AML-193 (cell line): Measurements from ENCODE around the gene KCND2.

ENCODE experiments used
- DNase-seq, 2 experiments: peaks; one replicate each; lab custom pipeline; 2025; lab: John Stamatoyannopoulos, UW

Gene KCND2

GRCh38 chr7:120311028-120311788 lies 38.2 kb downstream of the KCND2 start:
- DNase-seq, result no peak

GRCh38 chr7:120320218-120320961 lies 47.4 kb downstream of the KCND2 start:
- DNase-seq, result no peak

GRCh38 chr7:120327054-120327453 lies 54.1 kb downstream of the KCND2 start:
- DNase-seq, result no peak

GRCh38 chr7:120332433-120332832 lies 59.5 kb downstream of the KCND2 start:
- DNase-seq, result no peak

GRCh38 chr7:120334475-120334874 lies 61.5 kb downstream of the KCND2 start:
- no peak for DNase-seq

GRCh38 chr7:120337308-120337907 lies 64.4 kb downstream of the KCND2 start:
- peak in 1 of 2 experiments; percentile 23 for DNase-seq

GRCh38 chr7:120344276-120344675 lies 71.3 kb downstream of the KCND2 start:
- DNase-seq, result no peak

GRCh38 chr7:120353171-120353570 lies 80.2 kb downstream of the KCND2 start:
- no peak for DNase-seq

- no peak for DNase-seq
Observed at GRCh38 chr7:120360918-120361317, 87.9 kb downstream of the KCND2 start.

GRCh38 chr7:120363414-120363813 lies 90.4 kb downstream of the KCND2 start:
- DNase-seq, result no peak

GRCh38 chr7:120370954-120371353 lies 98.0 kb downstream of the KCND2 start:
- peak in 1 of 2 experiments; percentile 1 for DNase-seq

- no peak for DNase-seq
Observed at GRCh38 chr7:120373174-120373573, 100.2 kb downstream of the KCND2 start.

GRCh38 chr7:120394595-120394994 lies 121.6 kb downstream of the KCND2 start:
- DNase-seq, result no peak

- DNase-seq, result no peak
Observed at GRCh38 chr7:120395526-120396019, 122.6 kb downstream of the KCND2 start.

GRCh38 chr7:120398284-120399000 lies 125.5 kb downstream of the KCND2 start:
- no peak for DNase-seq

- DNase-seq, result no peak
Observed at GRCh38 chr7:120400806-120401455, 128.0 kb downstream of the KCND2 start.

GRCh38 chr7:120402079-120402767 lies 129.2 kb downstream of the KCND2 start:
- no peak for DNase-seq

- no peak for DNase-seq
Observed at GRCh38 chr7:120402801-120403200, 129.8 kb downstream of the KCND2 start.

GRCh38 chr7:120404042-120404441 lies 131.1 kb downstream of the KCND2 start:
- no peak for DNase-seq

GRCh38 chr7:120405652-120406051 lies 132.7 kb downstream of the KCND2 start:
- DNase-seq, result no peak

GRCh38 chr7:120407010-120407409 lies 134.0 kb downstream of the KCND2 start:
- DNase-seq, result no peak
